Fibroblast of the aortic adventitia (primary cell): ENCODE measurements around the gene ZNF277. TPM values are rescaled to one million over a fixed set of nuclear protein-coding genes. Genes with fewer than 3 reads are reported as not detected.

Experiments
- DNase-seq: peaks from one replicate; pipeline ENCODE4 v3.0.0-alpha.2; 2010; ENCODE audit warnings: low read depth
- H3K4me3 ChIP-seq: 2 replicates; pipeline ENCODE4 v1.5.1; 2011; ENCODE audit warnings: low read depth, mild to moderate bottlenecking, control low read depth, low read length, moderate library complexity
- CTCF ChIP-seq: IDR thresholded peaks from 2 replicates; pipeline ENCODE4 v1.5.1; 2011; ENCODE audit warnings: mild to moderate bottlenecking, low read length, control low read depth, inconsistent platforms; ENCODE audit not compliant: insufficient read depth
- total RNA-seq: library from RNA; depleted of rRNA; stranded (reverse); fragments of >200 nt; gene quantifications from 2 replicates; pipeline ENCODE4 v1.2.3, GENCODE V29; 2012; ENCODE audit warnings: low replicate concordance

The ZNF277 gene
- total RNA-seq, 1 donor: 41.4 TPM

GRCh38 chr7:112206991-112207592 is 597 bp downstream of the ZNF277 start:
- TF ChIP-seq CTCF: no peak
- H3K4me3 ChIP-seq: peak overlapping the region; percentile 76
- peak; percentile 24 for DNase-seq

- peak overlapping the region; percentile 76 for H3K4me3 ChIP-seq
- no peak for DNase-seq
- no peak for TF ChIP-seq CTCF
Observed at GRCh38 chr7:112207765-112208164, 1.3 kb downstream of the ZNF277 start.

- DNase-seq: peak; percentile 69
- H3K4me3 ChIP-seq: no peak overlapping the region
- no peak for TF ChIP-seq CTCF
Observed at GRCh38 chr7:112211348-112211907, 4.9 kb downstream of the ZNF277 start.

- DNase-seq: peak; percentile 54
- H3K4me3 ChIP-seq: no peak overlapping the region
- no peak for TF ChIP-seq CTCF
Observed at GRCh38 chr7:112212571-112212970, 6.1 kb downstream of the ZNF277 start.

- H3K4me3 ChIP-seq: no peak overlapping the region
- DNase-seq: no peak
- no peak for TF ChIP-seq CTCF
Observed at GRCh38 chr7:112213735-112214134, 7.2 kb downstream of the ZNF277 start.

- DNase-seq: no peak
- TF ChIP-seq CTCF: no peak
- H3K4me3 ChIP-seq: no peak overlapping the region
Observed at GRCh38 chr7:112214268-112214667, 7.8 kb downstream of the ZNF277 start.

- H3K4me3 ChIP-seq: no peak overlapping the region
- no peak for TF ChIP-seq CTCF
- DNase-seq: no peak
Observed at GRCh38 chr7:112214883-112215282, 8.4 kb downstream of the ZNF277 start.
